Measurements from ENCODE around the gene FAM162A. TPM values are rescaled to one million over a fixed set of nuclear protein-coding genes. Genes with fewer than 3 reads are reported as not detected.
A peak's percentile ranks its signal among the peaks of the same experiment; 100 is the strongest.

Gene FAM162A
- total RNA-seq, 6 experiments from 2014 or later, result 26.9 to 57.0 (median 51.5) TPM

DNA sequence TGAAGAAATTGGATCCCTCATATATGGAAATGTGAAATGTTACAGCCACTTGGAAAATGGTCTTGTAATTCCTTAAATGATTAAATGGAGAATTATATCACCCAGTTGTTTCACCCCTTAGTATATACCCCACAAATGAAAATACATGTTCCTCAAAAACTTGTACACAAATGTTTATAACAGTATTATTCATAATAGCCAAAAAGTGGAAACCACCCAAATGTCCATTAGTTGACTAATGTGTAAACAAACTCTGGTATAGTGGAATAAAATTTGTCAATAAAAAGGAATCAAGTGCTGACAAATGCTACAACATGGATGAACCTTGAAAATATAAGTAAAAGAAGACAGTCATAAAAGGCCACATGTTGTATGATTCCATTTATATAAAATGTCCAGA is 12.5 kb downstream of the FAM162A start:
- H3K27ac ChIP-seq, result no peak overlapping the region
- no peak overlapping the region for H3K4me3 ChIP-seq
- H3K9me3 ChIP-seq, result no peaks in the 10 kb centered on the region
- peaks cover 0 to 31% (median 14%) of the 10 kb centered on the region in 4 donors for H3K4me1 ChIP-seq
- H3K27me3 ChIP-seq, result no peaks in the 10 kb centered on the region
- H3K36me3 ChIP-seq, result no peaks in the 10 kb centered on the region
- DNase-seq, result no peak
- TF ChIP-seq POLR2A (IDR thresholded peaks at IDR 0.05), result no peak
- TF ChIP-seq, protein P1, sequence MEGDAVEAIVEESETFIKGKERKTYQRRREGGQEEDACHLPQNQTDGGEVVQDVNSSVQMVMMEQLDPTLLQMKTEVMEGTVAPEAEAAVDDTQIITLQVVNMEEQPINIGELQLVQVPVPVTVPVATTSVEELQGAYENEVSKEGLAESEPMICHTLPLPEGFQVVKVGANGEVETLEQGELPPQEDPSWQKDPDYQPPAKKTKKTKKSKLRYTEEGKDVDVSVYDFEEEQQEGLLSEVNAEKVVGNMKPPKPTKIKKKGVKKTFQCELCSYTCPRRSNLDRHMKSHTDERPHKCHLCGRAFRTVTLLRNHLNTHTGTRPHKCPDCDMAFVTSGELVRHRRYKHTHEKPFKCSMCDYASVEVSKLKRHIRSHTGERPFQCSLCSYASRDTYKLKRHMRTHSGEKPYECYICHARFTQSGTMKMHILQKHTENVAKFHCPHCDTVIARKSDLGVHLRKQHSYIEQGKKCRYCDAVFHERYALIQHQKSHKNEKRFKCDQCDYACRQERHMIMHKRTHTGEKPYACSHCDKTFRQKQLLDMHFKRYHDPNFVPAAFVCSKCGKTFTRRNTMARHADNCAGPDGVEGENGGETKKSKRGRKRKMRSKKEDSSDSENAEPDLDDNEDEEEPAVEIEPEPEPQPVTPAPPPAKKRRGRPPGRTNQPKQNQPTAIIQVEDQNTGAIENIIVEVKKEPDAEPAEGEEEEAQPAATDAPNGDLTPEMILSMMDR (IDR thresholded peaks at IDR 0.05), result no peak
- ATAC-seq, result no peak
- intact Hi-C loops (cut with DNase I), result no loop called here

DNA sequence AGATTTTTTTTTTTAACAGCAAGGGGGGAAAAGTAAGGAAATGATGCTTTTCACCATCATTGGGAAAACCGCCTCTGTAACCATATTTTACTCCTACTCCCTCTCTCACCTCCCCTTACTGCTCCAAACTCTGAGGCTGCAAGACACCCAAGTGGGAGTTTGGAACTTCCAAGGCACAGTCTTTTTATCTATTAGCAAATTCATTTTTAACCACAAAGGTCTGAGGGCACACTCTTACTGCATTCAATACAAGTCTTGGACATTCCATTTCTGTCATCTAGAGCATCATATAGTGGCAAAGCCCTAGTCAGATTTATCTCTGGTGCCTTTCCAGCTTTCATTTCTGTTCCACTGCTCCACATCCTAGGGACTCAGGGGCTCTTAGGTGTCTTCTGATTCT is 13.2 kb downstream of the FAM162A start:
- no peaks in the 10 kb centered on the region for H3K36me3 ChIP-seq
- no peaks in the 10 kb centered on the region for H3K27me3 ChIP-seq
- ATAC-seq, result no peak
- H3K27ac ChIP-seq, result no peak overlapping the region
- 100% methylated on average over 1 of the region's 1 CpG for WGBS (ENCODE audit: insufficient coverage, low coverage, low lambda C conversion rate, missing lambda C conversion rate)
- H3K4me3 ChIP-seq, result no peak overlapping the region
- no peaks in the 10 kb centered on the region for H3K9me3 ChIP-seq
- intact Hi-C loops (cut with DNase I), result no loop called here
- TF ChIP-seq, protein P1 (IDR thresholded peaks at IDR 0.05), result no peak
- no peak for TF ChIP-seq POLR2A (IDR thresholded peaks at IDR 0.05)
- DNase-seq, result no peak
- H3K4me1 ChIP-seq, result peaks cover 0 to 24% (median 9%) of the 10 kb centered on the region in 4 donors

DNA sequence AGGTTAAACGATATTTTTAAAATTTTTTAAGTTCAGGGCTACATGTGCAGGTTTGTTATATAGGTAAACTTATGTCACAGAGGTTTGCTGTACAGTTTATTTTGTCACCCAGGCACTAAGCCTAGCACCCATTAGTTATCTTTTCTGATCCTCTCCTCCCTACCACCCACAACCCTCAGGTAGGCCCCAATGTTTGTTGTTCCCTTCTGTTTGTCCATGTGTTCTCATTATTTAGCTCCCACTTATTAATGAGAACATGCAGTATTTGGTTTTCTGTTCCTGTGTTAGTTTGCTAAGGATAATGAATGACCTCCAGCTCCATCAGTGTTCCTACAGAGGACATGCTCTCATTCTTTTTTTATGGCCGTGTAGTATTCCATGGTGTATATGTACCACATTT is 14.9 kb downstream of the FAM162A start:
- intact Hi-C loops (cut with DNase I), result no loop called here
- no peaks in the 10 kb centered on the region for H3K9me3 ChIP-seq
- peaks cover 0 to 7% (median under 1%) of the 10 kb centered on the region in 4 donors for H3K4me1 ChIP-seq
- WGBS (ENCODE audit: insufficient coverage, low coverage, low lambda C conversion rate, missing lambda C conversion rate), result 92% methylated on average over 2 of the region's 2 CpGs
- H3K36me3 ChIP-seq, result peaks cover 0 to 12% (median 3%) of the 10 kb centered on the region in 4 donors
- peak in 1 of 4 donors; percentile 27 for ATAC-seq
- no peak for DNase-seq
- H3K27me3 ChIP-seq, result no peaks in the 10 kb centered on the region
- TF ChIP-seq, protein P1 (IDR thresholded peaks at IDR 0.05), result no peak
- no peak for TF ChIP-seq POLR2A (IDR thresholded peaks at IDR 0.05)
- H3K27ac ChIP-seq, result no peak overlapping the region
- no peak overlapping the region for H3K4me3 ChIP-seq

DNA sequence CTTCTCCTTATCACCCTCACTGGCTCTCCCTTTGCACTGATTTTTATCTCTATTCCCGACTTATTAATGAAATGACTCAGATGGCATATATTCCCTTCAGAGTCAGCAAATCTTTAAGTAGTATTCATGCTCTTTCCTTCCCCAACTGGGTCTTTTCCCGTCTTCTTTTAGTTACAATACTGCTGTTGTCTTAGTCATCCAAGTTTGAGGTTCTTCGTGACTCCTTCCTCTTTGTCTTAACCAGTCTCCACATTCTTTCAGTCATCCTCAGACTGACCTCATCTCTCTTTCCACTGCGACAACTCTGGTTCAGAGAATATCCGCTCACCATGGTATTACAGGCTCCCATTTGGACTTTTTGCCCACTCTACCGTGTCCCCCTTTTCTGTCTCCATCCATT is 19.5 kb downstream of the FAM162A start:
- WGBS (ENCODE audit: insufficient coverage, low coverage, low lambda C conversion rate, missing lambda C conversion rate), result 87% methylated on average over 6 of the region's 6 CpGs
- Histone ChIP-seq H3K9me3 (no peaks in the 10 kb centered on the region), H3K36me3 (peaks cover 0 to 28% (median 3%) of the 10 kb centered on the region in 4 donors), H3K27me3 (no peaks in the 10 kb centered on the region), H3K4me1 (peaks cover 0 to 4% (median 0%) of the 10 kb centered on the region in 4 donors), H3K27ac (no peak overlapping the region), H3K4me3 (no peak overlapping the region)
- ATAC-seq (no peak), DNase-seq (no peak)
- TF ChIP-seq, protein P1 (IDR thresholded peaks at IDR 0.05), result no peak
- no peak for TF ChIP-seq POLR2A (IDR thresholded peaks at IDR 0.05)
- intact Hi-C loops (cut with DNase I), result no loop called here

DNA sequence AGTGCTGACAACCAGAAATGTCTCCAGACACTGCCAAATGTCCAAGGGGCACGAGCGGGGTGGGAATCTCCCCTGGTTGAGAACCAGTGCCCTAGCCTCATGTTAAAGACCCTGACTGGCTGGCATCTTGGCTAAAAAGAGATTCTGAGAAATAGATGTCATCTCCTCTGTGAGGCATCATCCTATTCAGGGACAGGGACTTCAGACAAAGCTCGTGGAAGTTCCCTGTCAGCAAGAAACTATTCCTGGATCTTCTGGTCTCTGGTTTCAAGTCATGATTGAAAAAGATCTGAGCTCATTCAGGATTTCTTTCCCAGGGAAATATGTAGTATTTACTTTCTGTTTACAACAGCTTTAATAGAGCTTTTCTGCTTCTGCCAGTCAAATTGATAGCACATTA is 21.0 kb downstream of the FAM162A start:
- peaks cover 0 to 38% (median 3%) of the 10 kb centered on the region in 4 donors for H3K36me3 ChIP-seq
- DNase-seq, result no peak
- no peak overlapping the region for H3K27ac ChIP-seq
- no peak overlapping the region for H3K4me3 ChIP-seq
- no peaks in the 10 kb centered on the region for H3K27me3 ChIP-seq
- TF ChIP-seq POLR2A (IDR thresholded peaks at IDR 0.05), result no peak
- TF ChIP-seq, protein P1 (IDR thresholded peaks at IDR 0.05), result no peak
- peaks cover 0 to 4% (median 0%) of the 10 kb centered on the region in 4 donors for H3K4me1 ChIP-seq
- no peaks in the 10 kb centered on the region for H3K9me3 ChIP-seq
- ATAC-seq, result peak in 1 of 4 donors; percentile 8
- 67% methylated on average over 1 of the region's 3 CpGs for WGBS (ENCODE audit: insufficient coverage, low coverage, low lambda C conversion rate, missing lambda C conversion rate)
- intact Hi-C loops (cut with DNase I), result no loop called here

Data from right lobe of liver (tissue), 6 donors.